Thyroid gland (tissue), 4 donors: ENCODE data around the gene NMRK2.

Experiments
- POLR2A ChIP-seq, 2 donors: fragments of 450-650 bp; IDR thresholded peaks; one replicate each; pipeline ENCODE4 v1.6.1; 2017; ENCODE audit warnings: antibody characterized with exemption in 2 of 2, mild to moderate bottlenecking in 2 of 2, moderate library complexity in 1 of 2
- TF ChIP-seq, protein P1 (sequence below), 6 experiments: fragments of 200-600 bp in 3 of 6; fragments of 450-650 bp in 3 of 6; sonication (generic) in 3 of 6; IDR thresholded peaks; one replicate each; pipeline ENCODE4 v1.5.1; 2016 to 2019; ENCODE audit warnings: antibody characterized with exemption in 6 of 6, mild to moderate bottlenecking in 2 of 6, inconsistent platforms in 1 of 6, moderate library complexity in 1 of 6

DNA sequence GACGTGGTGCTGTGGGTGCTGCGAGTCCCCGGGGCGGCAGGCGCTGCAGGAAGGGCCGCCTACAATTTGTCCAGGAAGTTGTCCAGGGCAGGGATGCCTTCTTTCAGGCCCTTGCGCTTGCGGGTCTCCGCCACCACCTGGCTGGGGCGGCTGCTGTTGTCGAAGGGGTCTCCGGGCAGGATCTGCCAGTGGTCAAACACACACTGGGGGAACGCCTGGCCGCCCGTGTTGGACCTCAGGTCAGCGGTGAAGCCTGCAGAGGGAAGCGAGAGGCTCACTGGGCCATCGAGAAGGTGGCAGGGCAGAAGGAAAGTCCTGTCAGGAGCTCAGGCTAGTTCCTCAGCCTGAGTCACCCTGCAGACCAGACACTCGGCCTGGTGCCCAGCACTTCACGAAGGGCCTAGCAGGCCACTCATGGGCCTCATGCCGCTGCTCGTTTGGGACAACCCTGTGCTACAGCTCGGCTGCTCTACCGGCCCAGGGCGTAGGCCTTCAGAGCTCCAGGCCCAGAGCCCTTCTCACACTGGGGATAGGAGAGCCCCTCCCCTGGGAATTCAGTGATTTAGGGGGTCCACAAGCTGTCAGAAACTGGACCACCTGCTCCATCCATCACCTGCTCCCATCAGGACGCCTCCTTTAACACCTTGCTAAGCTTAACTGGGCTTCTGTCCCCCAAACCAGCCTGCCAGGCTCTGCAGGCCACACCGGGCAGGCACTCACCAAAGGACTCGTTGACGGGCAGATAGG, 43.8 kb downstream of the NMRK2 start:
- TF ChIP-seq, protein P1, sequence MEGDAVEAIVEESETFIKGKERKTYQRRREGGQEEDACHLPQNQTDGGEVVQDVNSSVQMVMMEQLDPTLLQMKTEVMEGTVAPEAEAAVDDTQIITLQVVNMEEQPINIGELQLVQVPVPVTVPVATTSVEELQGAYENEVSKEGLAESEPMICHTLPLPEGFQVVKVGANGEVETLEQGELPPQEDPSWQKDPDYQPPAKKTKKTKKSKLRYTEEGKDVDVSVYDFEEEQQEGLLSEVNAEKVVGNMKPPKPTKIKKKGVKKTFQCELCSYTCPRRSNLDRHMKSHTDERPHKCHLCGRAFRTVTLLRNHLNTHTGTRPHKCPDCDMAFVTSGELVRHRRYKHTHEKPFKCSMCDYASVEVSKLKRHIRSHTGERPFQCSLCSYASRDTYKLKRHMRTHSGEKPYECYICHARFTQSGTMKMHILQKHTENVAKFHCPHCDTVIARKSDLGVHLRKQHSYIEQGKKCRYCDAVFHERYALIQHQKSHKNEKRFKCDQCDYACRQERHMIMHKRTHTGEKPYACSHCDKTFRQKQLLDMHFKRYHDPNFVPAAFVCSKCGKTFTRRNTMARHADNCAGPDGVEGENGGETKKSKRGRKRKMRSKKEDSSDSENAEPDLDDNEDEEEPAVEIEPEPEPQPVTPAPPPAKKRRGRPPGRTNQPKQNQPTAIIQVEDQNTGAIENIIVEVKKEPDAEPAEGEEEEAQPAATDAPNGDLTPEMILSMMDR (IDR thresholded peaks at IDR 0.05): no peak
- no peak for TF ChIP-seq POLR2A (IDR thresholded peaks at IDR 0.05)
